ENCODE data around the gene VTN.

GRCh38 chr17:28334666-28335200 is 35.4 kb downstream of the VTN start:
- TF ChIP-seq ZFP3 (CRISPR knock-in tag; IDR thresholded peaks at IDR 0.05) (no peak), CREB5 (CRISPR knock-in tag; IDR thresholded peaks at IDR 0.05; ENCODE audit: low read depth) (no peak), CSRNP3 (CRISPR knock-in tag; IDR thresholded peaks at IDR 0.05) (no peak), TOX (CRISPR knock-in tag; IDR thresholded peaks at IDR 0.05; ENCODE audit: borderline replicate concordance) (no peak), CSDC2 (CRISPR knock-in tag; IDR thresholded peaks at IDR 0.05) (no peak), ARNTL (CRISPR knock-in tag; IDR thresholded peaks at IDR 0.05; ENCODE audit: borderline replicate concordance, low read depth) (no peak), ZNF8 (CRISPR knock-in tag; IDR thresholded peaks at IDR 0.05) (no peak), GLIS3 (CRISPR knock-in tag; IDR thresholded peaks at IDR 0.05) (no peak)

All from SK-N-SH treated with all-trans-retinoic acid at 6 μM for 48 hours (cell line).